GM21447 (cell line): Measurements from ENCODE around the gene ELOVL7.
"Not testable (repeated sequence)": the region's sequence is repeated elsewhere in the genome, so short reads cannot be mapped to it uniquely, and the experiment has no call there.

ENCODE experiments used
- ATAC-seq: cut with Tn5 transposase; IDR thresholded peaks from one replicate; pipeline ENCODE4 v1.9.1; 2021; ENCODE audit not compliant: unreplicated experiment

ELOVL7 gene

GRCh38 chr5:60830581-60831127 is 13.4 kb downstream of the ELOVL7 start:
- ATAC-seq: peak; percentile 38

DNA sequence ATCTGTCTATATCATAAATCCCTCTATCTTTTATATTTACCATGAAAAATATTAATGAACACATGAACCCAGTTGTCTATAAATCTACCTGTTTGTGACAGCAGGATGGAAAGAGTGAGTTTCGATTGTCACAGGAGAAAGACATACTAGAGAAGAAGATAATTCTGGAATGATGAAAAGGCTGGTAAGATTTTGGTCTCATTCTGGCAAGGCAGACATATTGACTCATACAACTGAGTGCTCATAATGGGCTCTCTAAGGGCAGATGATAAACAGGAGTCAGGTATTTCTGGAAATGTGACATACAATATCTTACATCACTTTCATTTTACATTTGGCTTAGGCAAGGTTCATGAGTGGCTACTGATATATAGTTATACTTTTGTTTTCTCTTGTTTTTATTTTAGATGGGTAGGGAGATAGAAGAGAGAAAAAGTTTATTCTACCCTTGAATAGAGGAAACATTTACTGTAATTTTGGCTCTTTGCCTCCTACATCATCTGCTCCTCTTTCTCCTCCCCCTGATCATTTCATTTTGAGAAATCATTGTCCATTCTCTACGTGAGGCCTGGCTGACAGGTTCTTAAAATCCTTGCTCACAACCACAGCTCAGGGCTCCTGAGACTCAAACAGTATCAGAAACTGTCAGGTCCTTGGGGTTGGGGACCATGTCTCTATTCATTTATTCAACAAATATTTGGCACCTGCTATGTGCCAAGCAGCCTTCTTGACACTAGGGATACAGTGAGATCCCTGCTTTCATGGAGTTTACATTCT is 14.4 kb downstream of the ELOVL7 start:
- peak; percentile 39 for ATAC-seq

- ATAC-seq: no peak
Observed at GRCh38 chr5:60827201-60827600, 16.9 kb downstream of the ELOVL7 start.

- peak; percentile 84 for ATAC-seq
Observed at GRCh38 chr5:60826653-60827052, 17.4 kb downstream of the ELOVL7 start.

GRCh38 chr5:60823574-60823973 is 20.5 kb downstream of the ELOVL7 start:
- no peak for ATAC-seq

GRCh38 chr5:60822285-60822556 is 21.8 kb downstream of the ELOVL7 start:
- ATAC-seq: peak; percentile 49

DNA sequence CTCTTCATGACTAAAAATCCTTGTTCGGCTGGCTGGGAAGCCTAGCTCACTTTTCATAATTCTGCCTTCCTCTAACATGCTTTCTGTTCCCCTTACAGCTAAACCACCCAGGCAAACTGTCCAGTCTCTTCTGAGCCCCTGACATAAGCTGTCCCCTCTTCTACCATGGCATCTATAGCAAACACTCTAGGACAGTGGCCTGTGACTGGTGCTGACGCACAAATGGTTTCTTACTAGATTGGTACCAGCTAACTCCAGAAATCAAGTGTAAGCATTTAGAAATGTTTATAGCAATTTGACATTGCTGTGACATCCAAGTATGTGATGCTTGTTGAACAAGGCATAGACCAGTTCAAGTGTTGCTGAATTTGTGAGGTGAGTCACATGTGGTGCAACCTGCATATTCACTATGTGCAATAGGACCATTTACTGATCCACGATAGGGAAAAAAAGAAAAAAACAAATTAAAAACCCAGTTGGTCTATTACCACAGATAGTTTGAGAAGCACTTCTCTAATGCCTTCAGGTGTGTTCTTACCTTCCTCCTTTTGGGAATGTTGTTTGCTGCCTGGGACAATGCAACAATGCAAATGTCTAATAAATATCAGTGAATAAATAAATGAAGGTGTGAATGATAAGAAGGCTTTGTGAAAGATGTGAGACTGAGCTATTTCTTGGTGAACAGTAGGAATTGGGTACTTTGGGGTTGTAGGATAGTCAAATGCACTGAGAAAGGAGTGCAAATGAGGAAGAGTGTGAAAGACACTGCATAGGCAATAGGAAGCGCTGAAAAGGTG is 22.4 kb downstream of the ELOVL7 start:
- ATAC-seq: no peak

- no peak for ATAC-seq
Observed at GRCh38 chr5:60820593-60821487, 23.2 kb downstream of the ELOVL7 start.

- ATAC-seq: not testable (repeated sequence)
Observed at GRCh38 chr5:60816138-60816537, 27.9 kb downstream of the ELOVL7 start.

- no peak for ATAC-seq
Observed at GRCh38 chr5:60814498-60814897, 29.6 kb downstream of the ELOVL7 start.

DNA sequence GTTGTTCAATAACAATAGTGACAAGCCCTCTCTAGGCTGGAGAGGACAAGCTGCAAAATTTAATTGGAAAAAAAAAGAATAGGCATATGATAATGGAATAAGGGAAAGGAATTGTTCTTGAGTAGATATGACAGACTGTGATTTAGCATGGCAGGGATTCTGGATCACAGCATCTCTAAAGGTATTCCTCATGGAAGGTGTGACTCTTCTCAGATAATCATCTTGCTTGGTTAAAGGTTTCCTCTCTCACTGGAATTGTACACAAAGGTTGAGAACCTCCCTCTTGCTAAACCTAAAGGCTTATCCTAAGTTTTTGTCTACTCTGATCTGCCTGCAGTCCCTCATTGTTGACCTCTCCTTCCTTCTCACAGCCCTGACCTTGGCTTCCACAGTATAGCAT is 31.6 kb downstream of the ELOVL7 start:
- no peak for ATAC-seq

DNA sequence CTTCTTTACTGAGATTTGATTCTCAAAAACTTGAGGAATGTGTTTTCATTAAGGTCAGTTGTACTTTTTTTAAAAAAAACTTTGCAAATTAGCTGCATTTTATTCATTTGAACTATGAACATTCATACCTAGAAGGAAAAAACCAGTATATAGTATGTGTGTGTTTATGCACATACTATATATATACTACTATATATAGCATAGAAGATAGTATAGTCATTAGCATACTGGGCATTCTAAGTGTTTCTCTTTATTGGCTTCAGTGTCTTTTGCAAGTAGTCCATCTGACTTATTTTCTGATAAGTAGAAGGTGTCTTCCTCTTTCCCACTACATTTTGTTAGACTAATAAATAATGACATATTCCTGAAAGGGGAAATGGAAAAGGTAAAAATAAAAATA is 33.0 kb downstream of the ELOVL7 start:
- peak; percentile 69 for ATAC-seq

DNA sequence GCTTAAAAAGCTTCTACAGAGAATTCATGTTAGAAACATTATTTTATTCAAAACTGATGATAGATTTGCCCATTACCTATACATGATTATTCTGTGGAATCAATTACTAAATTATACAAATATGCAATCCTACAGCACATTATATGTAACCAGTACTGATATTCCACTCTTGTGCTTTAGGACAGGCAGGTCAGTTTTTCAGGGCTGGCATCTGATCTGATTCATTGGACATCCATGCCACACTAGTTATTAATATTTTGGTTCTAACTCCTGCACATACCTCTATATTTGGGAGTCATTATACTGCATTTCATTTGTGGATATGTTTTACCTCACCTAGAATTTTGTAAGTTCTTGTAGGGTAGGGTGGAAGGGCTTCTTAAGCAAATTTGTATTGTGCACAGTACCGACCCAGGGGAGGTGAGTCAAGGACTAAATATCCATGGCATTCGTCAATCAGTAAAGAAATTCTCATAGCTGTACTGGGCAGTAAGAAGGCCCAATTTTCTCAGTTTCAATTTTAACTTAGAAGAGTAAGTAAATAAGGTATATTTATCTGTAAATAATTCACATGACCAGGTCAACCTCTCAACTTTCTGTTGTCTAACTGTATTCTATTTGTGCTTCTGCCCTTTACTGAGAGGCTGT is 33.5 kb downstream of the ELOVL7 start:
- peak; percentile 95 for ATAC-seq

GRCh38 chr5:60809891-60810425 is 34.1 kb downstream of the ELOVL7 start:
- no peak for ATAC-seq

DNA sequence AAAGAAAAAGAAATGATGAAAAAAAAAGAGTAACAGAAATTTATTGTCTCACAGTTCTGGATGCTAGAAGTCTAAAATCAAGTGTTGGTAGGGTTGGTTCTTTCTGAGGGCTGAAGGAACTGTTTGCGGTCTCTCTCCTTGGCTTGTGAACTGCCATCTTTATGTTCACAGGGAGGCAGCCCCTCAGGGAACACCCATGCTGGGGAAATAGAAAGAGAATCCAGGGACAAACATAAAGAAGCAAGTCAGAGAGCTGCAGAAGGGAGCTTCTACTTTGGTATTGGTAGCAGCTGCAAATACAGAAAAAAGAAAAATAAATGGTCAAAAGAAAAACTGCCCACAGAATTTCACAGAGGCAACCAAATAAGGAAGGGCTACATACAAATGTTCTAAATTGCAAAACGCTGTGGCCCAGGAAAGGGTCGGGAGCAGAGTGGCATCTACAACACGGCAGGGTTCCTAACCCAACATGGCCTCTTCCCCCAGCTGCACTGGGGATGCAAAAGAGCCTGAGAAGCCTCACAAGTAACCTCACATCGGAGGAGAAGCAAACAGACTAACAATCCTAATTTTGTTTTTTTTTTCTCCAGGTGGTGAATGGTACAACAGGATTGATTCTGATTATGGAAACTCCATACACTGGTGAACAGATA is 37.4 kb downstream of the ELOVL7 start:
- no peak for ATAC-seq

DNA sequence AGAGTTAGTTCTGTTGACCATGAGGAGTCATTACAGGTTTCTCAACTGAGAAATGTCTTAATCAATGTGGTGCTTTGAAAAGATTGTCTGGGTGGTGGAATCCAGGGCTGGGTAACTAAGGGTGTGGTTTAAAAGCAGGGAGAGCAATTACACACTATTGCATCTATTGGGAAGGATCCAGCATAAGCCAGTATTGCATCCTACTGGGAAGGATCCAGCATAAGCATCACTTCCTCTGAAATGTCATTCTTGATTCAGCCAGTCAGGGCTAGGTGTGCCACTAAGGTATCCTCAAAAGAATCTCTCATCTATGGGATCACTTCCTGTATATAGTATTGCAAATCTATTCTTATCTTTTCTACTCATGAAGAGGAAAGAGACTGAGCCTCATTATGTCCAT is 38.6 kb downstream of the ELOVL7 start:
- ATAC-seq: no peak

DNA sequence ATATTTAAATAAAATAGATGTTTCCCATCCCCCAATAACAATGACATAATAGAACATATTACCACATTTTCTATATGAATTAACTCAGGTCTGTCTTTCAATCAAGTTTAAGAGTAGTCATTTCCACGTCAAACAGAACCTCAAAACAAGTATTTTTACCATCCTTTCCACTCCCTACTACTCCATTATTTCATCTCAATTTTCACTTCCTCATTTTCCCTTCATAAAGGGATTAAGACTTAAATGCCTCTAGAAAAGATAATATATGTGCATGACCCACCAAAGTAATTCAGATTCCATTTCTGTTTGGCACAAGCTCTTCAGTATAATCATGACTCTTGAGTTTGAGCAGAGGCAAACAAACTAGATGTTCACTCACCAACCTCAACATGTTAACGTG is 40.4 kb downstream of the ELOVL7 start:
- ATAC-seq: no peak

DNA sequence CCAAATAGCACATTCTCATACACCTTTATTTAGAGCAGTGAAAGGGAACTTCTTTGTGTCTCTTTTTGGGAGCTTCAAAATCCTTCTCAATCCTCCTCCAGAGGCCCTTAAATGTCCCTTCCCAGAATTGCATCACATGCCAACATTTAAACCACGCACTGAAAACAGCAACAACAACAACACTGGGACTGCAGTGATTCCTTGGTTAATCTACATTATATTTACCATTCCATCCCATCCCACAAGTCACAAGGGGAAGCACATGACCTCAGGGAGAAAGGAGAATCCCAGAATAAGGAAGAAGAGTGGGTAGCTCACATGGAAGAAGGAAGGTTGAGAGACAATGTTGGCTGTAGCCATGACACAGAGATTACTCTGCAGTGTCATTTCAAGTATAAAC is 41.1 kb downstream of the ELOVL7 start:
- no peak for ATAC-seq

- no peak for ATAC-seq
Observed at GRCh38 chr5:60802226-60802625, 41.8 kb downstream of the ELOVL7 start.
